IPS DF 6.9 (cell line): Measurements from ENCODE around the gene DDX23.

Experiments
- DNase-seq: peaks from one replicate; pipeline ENCODE4 v3.0.0-alpha.2; 2013; ENCODE audit warnings: low read depth, low spot score
- H3K27ac ChIP-seq: one replicate; pipeline ENCODE4 v1.5.1; 2013; ENCODE audit warnings: low read length, control low read depth
- H3K27me3 ChIP-seq: 2 replicates; pipeline ENCODE4 v1.6.1; 2013; ENCODE audit warnings: mild to moderate bottlenecking, low read length; ENCODE audit not compliant: control insufficient read depth, insufficient read depth
- H3K36me3 ChIP-seq: 2 replicates; pipeline ENCODE4 v1.6.1; 2013; ENCODE audit warnings: low read length; ENCODE audit not compliant: control insufficient read depth, insufficient read depth
- H3K4me1 ChIP-seq: 2 replicates; pipeline ENCODE4 v1.6.1; 2013; ENCODE audit warnings: low read length; ENCODE audit not compliant: control insufficient read depth, insufficient read depth
- H3K4me3 ChIP-seq: 2 replicates; pipeline ENCODE4 v1.5.1; 2013; ENCODE audit warnings: mild to moderate bottlenecking, low read length
- H3K9me3 ChIP-seq: 2 replicates; pipeline ENCODE4 v1.6.1; 2013; ENCODE audit warnings: low read length, inconsistent platforms; ENCODE audit not compliant: control insufficient read depth, insufficient read depth
- WGBS: extraction: QIAGEN DNeasy Blood & Tissue Kit; methylation state at CpG from one replicate; pipeline ENCODE4 v1.1.7; 2013; ENCODE audit warnings: mixed read lengths, missing lambda C conversion rate; ENCODE audit not compliant: insufficient read length, insufficient coverage; 5-methylcytosine and 5-hydroxymethylcytosine counted together

Gene DDX23

GRCh38 chr12:48824112-48824511 lies 27.9 kb downstream of the DDX23 start:
- Histone ChIP-seq H3K9me3 (no peaks in the 10 kb centered on the region), H3K4me1 (peaks cover 1% of the 10 kb centered on the region; the same call in 1 of the 2 replicates), H3K36me3 (peaks cover 16% of the 10 kb centered on the region), H3K27ac (no peak overlapping the region), H3K4me3 (no peak overlapping the region), H3K27me3 (peaks cover 2% of the 10 kb centered on the region; the same call in 1 of the 2 replicates)
- 100% methylated on average over 1 of the region's 12 CpGs for WGBS
- DNase-seq = no peak

- H3K27ac ChIP-seq = no peak overlapping the region
- no CpG with 5 or more reads among the region's 11 CpGs for WGBS
- peaks cover 13% of the 10 kb centered on the region for H3K36me3 ChIP-seq
- H3K4me3 ChIP-seq = no peak overlapping the region
- H3K9me3 ChIP-seq = no peaks in the 10 kb centered on the region
- no peak for DNase-seq
- H3K27me3 ChIP-seq = peaks cover 2% of the 10 kb centered on the region; the same call in 1 of the 2 replicates
- H3K4me1 ChIP-seq = peaks cover 1% of the 10 kb centered on the region; the same call in 1 of the 2 replicates
Measured at GRCh38 chr12:48823281-48823680, 28.7 kb downstream of the DDX23 start.

GRCh38 chr12:48822711-48823110 lies 29.3 kb downstream of the DDX23 start:
- no peak overlapping the region for H3K27ac ChIP-seq
- H3K27me3 ChIP-seq = peaks cover 3% of the 10 kb centered on the region; the same call in 1 of the 2 replicates
- H3K4me3 ChIP-seq = no peak overlapping the region
- peaks cover 13% of the 10 kb centered on the region; the same call in 1 of the 2 replicates for H3K36me3 ChIP-seq
- DNase-seq = no peak
- H3K9me3 ChIP-seq = no peaks in the 10 kb centered on the region
- H3K4me1 ChIP-seq = peaks cover 1% of the 10 kb centered on the region; the same call in 1 of the 2 replicates
- no CpG with 5 or more reads among the region's 2 CpGs for WGBS

GRCh38 chr12:48822139-48822538 lies 29.8 kb downstream of the DDX23 start:
- Histone ChIP-seq H3K27ac (no peak overlapping the region), H3K4me3 (no peak overlapping the region), H3K9me3 (no peaks in the 10 kb centered on the region), H3K36me3 (peaks cover 9% of the 10 kb centered on the region; the same call in 1 of the 2 replicates), H3K27me3 (peaks cover 8% of the 10 kb centered on the region), H3K4me1 (peaks cover 1% of the 10 kb centered on the region; the same call in 1 of the 2 replicates)
- no peak for DNase-seq
- WGBS = no CpG with 5 or more reads among the region's 5 CpGs

GRCh38 chr12:48819986-48820725 lies 31.8 kb downstream of the DDX23 start:
- WGBS = no CpG with 5 or more reads among the region's 5 CpGs
- DNase-seq = no peak
- Histone ChIP-seq H3K36me3 (no peaks in the 10 kb centered on the region), H3K9me3 (no peaks in the 10 kb centered on the region), H3K27me3 (peaks cover 21% of the 10 kb centered on the region), H3K4me3 (no peak overlapping the region), H3K4me1 (peaks cover 1% of the 10 kb centered on the region; the same call in 1 of the 2 replicates), H3K27ac (no peak overlapping the region)

- H3K4me3 ChIP-seq = peak overlapping the region; percentile 54; the same call in 1 of the 2 replicates
- no peak for DNase-seq
- no CpG with 5 or more reads among the region's 37 CpGs for WGBS
- no peaks in the 10 kb centered on the region for H3K4me1 ChIP-seq
- no peaks in the 10 kb centered on the region for H3K36me3 ChIP-seq
- H3K27ac ChIP-seq = no peak overlapping the region
- peaks cover 21% of the 10 kb centered on the region for H3K27me3 ChIP-seq
- H3K9me3 ChIP-seq = no peaks in the 10 kb centered on the region
Measured at GRCh38 chr12:48818831-48819590, 33.0 kb downstream of the DDX23 start.

GRCh38 chr12:48817873-48818830 lies 33.8 kb downstream of the DDX23 start, which contains the start of gene CACNB3:
Gene CACNB3, plus strand, starts transcription at chr12:48818496. Its CDS starts 434 bp downstream, at chr12:48818930.
- no peaks in the 10 kb centered on the region for H3K9me3 ChIP-seq
- H3K27me3 ChIP-seq = peaks cover 21% of the 10 kb centered on the region
- no peak for DNase-seq
- WGBS = no CpG with 5 or more reads among the region's 79 CpGs
- no peak within 1 kb of the TSS for H3K27ac ChIP-seq
- H3K4me1 ChIP-seq = no peaks in the 10 kb centered on the region
- H3K4me3 ChIP-seq = peak within 1 kb of the TSS; percentile 54; the same call in 1 of the 2 replicates
- H3K36me3 ChIP-seq = no peaks in the 10 kb centered on the region

- no peaks in the 10 kb centered on the region for H3K36me3 ChIP-seq
- no CpG with 5 or more reads among the region's 3 CpGs for WGBS
- H3K4me3 ChIP-seq = no peak overlapping the region
- H3K9me3 ChIP-seq = no peaks in the 10 kb centered on the region
- DNase-seq = no peak
- H3K4me1 ChIP-seq = no peaks in the 10 kb centered on the region
- peaks cover 21% of the 10 kb centered on the region for H3K27me3 ChIP-seq
- no peak overlapping the region for H3K27ac ChIP-seq
Measured at GRCh38 chr12:48816143-48816854, 35.7 kb downstream of the DDX23 start.
